GM18526 (cell line): ENCODE results near the gene MADCAM1.

Experiments
- POLR2A ChIP-seq: IDR thresholded peaks from 3 replicates; pipeline ENCODE4 v1.6.1; 2011; ENCODE audit not compliant: insufficient read length; ENCODE audit errors: extremely low read depth

The MADCAM1 gene

DNA sequence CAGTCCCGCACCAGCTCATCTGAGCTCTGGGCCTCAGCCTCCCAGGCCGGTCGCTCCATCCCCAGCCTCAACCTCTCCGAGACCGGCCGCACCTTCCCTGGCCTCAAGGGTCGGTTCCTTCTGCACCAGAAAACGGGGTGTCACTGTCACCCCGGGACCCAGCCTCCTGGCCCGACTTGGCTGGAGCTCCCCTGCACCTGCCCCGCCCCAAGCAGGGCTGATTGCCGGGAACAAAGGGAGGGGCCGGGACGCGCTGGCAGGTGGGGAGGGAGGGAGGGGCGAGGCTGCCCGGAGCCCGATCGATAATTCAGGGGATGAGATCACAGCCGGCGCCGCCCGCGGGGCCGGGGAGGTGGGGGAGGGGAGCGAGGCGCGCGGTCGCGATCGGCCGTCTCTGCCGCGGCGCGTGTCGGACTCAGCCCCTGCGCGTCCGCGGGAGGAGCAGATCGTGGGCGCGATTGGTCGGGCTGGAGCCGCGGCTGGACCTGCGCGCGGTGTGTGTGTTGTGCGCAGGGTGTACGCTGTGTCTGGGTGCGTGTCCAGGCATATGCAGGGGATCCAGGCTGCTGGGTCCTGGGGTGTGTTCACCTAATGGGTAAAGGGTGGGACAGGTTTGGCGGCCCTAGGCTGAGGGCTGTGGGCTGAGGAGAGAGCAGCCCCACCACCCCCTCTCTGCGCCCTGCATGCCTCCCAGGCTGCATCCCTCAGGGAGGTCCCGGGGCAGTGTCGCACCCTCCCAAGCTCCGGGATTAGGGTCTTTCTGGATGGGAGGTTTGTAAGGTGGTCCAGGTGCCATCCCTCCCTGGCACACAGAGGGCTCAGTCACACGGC is 34.4 kb upstream of the MADCAM1 start:
- no peak for TF ChIP-seq POLR2A

DNA sequence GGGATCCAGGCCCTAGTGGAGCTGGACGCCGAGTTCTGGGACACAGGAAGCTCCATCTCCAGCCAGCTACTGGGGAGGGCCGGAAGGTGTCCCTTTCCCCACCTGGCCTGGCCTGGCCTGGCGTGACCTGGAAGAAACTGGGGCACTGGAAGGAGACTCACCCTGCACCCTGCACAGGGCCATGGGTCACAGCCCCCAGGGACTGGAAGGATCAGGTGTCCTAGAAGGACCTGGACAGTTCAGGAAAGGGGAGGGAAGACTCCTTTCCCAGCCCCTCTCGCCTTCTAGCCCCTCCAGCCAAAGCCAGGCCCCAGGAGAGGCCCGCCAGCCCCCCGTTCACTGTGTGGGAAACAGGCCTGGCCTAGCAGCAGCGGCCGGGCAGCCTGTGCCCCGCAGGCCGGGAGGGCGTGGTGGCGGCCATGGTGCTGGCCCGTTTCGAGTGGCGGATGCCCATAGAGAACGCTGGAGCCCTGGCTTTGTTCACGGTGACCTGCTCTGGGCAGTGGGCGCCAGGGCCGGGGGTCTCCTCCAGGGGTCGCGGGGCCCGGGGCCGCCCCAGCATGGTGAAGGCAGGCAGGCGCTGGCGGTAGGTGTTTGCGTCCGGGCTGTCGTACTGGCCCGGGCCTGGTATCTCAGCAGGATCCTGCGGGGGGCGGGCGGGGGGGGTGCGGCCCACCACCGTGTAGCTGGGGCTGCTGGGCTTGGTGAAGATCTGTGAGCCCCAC is 32.6 kb upstream of the MADCAM1 start:
- TF ChIP-seq POLR2A, result no peak

DNA sequence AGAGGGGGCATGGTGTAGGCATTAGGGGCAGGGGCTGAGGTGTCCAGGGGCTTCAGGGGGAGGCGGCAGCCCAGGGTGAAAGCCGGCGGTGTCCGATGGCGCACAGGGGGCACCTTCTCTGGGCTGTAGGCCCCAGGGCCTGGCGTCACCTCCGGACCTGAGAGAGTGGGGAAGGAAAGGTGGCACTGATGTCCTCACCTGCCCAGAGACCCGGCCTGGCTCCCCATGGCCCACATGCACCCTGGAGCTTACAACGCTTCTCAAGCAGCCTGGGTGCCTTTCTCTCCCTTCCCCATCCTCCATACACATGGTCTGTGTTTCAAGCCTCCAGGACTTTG is 32.1 kb upstream of the MADCAM1 start:
- TF ChIP-seq POLR2A, result no peak

DNA sequence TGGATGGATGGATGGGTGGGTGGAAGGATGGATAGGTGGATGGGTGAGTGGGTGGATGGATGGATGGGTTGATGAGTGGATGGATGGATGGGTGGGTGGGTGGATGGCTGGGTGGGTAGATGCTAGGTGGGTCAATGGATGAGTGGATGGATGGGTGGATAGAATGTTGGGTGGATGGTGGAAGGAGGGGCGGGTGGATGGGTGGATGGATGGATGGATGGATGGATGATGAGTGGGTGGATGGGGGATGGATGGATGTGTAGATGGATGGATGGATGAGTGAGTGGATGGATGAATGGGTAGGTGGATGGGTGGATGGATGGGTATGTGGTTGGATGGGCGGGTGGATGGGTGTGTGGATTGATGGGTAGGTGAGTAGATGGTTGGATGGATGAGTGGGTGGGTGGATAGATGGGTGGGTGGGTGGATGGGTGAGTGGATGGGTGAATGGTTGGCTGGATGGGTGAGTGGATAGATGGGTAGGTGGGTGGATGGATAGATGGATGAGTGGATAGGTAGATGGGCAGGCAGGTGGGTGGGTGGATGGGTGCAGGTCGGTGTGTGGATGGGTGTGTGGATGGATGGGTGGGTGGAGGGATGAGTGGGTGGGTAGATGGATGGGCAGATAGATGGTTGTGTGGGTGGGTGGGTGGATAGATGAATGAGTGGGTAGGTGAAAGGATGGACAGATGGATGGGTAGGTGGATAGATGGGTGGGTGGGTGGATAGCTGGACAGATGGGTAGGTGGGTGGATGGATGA is 31.1 kb upstream of the MADCAM1 start:
- no peak for TF ChIP-seq POLR2A

DNA sequence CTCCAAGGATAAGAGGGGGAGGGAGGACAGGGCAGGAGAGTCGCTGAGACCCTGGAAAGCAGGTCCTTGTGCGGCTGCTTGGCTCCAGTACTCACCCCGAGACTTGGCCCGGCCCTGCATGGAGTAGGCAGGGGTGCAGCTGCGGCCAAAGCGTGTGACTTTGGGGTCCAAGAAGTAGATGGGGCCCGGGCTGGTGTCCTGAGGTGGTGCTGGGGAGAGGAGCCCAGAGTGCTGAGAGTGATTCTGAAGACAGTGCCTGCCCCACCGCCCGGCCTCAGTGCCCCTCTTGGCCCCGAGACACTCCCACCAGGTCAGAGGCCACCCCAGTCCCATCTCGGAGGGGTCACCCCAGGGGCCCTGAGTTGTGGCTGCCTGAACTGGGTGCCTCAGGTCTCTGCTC is 28.7 kb upstream of the MADCAM1 start:
- no peak for TF ChIP-seq POLR2A

DNA sequence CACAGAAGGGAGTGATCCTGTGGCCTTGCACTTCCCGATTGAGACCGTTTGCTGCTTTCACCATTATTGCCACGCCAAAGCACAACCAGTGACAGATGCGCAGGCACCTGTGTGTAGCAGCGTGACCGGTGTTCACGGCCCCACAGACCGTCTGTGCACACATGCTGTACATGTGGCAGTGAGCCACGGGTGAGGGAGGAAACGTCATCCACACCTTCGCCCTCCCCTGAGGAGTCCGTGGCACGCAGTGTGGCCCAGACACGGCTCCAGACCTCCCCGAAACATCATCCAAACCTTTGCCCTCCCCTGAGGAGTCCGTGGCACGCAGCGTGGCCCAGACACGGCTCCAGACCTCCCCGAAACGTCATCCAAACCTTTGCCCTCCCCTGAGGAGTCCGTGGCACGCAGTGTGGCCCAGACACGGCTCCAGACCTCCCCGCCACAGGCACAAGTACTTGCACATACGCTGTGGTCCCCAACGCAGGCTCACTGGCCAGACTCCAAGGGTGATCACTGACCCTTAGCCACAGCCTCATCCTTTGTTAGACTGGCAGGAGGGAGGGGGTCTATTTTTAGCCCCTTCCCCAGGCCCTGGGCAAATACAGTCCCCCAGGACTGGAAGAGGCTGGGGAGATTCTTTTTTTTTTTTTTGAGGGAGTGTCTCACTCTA is 27.6 kb upstream of the MADCAM1 start:
- no peak for TF ChIP-seq POLR2A

DNA sequence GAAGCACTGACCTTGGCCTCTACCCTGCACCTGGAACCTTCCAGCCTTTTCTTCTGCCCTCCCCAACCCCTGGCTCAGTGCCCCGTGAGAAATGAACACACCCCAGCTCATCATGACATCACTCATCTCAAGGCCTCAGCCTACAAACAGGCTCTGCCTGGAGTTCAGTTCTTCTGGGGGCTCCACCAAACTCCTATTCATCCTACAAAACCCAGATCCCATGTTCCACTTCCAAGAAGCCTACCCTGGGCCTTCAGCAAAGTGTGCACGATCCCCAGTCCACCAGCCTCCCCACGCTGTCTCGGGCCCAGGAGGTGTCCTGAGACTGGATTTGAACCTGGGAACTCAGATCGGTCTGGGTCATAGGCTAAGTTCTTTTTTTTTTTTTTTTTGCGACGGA is 26.5 kb upstream of the MADCAM1 start:
- TF ChIP-seq POLR2A, result no peak

DNA sequence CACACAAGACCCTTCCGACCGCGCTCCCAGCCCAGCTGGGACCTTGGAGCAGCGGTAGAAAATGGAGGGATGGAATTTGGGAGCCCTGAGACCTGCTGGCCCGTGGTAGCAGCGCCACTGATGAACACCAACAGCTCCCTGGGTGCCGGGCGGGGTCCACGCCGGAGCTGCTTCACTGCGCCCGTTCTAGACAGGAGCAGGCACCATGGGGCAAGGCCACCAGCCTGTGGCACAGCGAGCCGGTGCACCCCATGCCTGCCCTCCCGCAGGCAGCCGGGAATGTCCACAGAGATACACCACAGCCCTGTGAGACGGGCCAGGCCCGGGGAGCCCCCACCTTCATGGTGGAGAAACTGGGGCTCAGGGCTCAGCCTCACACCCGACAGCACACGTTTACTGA is 25.6 kb upstream of the MADCAM1 start:
- no peak for TF ChIP-seq POLR2A

DNA sequence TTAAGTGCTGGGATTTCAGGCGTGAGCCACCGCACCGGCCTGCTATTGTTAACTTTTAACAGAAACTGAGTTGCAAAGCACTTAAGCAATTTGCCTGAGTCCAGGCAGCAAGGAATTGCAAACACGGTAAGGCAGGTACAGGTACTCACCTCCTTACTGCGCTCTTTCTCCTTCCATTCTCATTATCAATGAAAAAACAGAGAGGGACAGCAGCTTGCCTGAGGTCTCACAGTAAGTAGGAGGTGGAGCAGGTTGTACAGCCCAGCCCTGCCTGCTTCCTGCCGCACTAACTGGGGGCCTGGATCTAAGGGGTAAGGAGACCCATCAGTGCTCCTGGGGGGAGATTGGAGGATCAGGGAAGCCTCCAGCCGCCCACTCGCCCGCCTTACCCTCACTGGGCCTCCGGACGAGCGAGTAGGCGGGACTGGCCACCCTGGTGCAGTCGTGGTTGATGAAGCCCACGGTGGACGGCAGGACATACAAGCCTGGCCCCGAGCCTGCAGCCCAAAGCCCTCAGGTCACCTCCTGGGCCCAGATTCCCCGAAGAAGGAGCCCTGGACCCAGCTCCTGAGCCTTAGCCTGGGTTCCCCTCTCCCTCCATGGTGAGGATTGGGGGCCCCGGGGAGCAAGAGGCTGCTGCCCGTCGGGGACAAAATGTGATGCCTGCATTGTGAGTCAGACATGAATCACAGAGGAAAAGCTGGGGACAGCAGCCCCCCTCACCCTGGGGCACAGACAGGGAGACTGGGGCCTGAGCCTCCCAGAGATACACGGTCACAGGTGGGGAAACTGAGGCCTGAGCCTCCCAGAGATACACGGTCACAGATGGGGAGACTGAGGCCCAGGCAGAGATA is 24.1 kb upstream of the MADCAM1 start:
- TF ChIP-seq POLR2A, result no peak

DNA sequence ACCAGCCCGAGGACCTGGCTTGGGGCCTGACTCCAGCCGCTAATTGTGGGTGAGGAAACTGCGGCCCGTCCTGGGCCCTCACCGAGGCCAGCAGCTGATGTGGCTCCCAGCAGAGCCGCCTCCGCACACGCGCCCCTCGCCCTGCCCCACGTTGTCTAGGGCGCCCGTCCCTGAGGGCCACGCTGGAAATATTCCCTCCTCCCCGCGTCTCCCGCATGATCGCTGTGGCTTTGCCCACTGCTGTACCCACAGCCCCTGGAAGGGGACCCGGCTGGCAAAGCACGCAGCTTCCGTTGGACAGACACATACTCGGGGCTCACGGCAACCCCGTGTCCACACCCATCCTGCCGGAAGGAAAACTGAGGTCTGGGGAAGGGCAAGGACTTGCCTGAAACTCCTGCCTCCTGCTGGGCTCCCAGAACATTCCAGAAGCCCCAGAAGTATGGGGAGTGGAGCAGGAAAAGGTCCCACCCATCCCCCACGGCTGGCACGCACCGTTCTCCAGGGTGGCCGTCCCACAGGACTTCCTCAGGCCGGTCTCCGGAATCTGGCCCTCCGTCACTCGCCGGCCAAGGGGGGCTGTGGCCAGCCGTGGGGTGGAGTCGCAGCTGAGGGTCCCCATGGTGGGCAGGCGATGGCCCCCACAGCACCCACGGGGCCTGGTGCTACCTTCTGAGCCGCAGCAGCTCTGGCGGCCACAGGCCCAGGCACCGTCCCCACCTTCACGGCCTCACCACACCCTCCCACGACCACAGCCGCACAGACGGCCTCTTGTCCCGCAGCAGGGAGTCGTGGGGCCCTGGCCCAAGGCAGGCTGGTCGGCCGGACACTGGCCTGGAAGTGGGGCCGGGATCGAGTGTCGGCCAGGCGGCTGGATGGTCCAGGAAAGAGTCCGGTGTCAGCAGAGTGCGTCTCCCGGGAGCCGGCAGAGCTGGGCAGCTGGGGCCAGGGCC is 21.9 kb upstream of the MADCAM1 start:
- no peak for TF ChIP-seq POLR2A

DNA sequence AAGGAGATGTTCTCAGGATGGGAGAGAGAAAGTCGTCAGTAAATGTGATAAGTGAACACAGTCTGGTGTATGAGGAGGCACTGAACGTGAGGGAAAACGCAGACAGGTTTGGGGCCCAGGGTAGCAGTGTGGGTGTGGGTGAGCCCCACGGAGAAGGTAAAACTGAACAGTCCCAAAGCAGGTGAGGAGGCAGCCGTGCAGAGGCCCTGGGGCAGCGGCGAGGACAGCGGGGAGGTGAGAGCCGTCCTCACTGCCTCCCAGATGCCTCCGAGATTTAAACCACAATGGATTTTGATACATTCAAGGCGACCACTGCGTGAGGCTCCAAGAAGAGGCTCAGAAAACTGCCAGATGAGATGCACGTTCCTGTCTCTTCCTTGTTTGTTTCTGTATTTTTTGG is 20.9 kb upstream of the MADCAM1 start:
- TF ChIP-seq POLR2A, result no peak

DNA sequence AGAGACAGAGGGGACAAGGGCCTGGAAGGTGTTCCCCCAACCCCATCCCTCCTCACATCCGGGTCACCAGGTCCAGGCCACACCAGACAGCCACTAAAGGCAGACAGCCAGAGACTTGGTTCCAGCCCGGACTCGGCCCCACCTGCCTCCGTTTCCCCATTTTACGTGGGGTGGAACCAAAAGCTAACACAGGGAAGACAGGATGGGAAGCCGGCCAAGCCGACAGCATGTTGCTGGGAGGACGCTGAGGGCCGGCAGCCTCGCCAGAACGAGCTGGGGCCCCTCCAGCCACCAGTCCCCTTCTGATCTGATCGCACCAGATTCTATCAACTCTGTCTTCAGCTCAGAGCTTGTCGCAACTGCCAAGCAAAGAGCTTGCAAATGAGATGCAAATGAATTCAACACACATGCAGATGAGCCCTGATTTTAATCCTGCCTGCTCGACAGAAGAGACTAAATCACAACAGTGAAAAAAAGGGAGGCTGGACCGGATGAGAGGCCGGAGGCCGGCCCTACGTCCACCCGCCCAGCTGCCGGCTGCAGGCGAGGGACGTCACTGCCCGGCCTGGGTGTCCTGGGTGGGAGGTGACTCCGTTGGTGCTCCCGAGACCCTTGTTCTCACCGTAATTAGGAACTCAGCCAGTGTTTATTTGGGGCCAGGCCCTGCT is 17.9 kb upstream of the MADCAM1 start:
- no peak for TF ChIP-seq POLR2A

DNA sequence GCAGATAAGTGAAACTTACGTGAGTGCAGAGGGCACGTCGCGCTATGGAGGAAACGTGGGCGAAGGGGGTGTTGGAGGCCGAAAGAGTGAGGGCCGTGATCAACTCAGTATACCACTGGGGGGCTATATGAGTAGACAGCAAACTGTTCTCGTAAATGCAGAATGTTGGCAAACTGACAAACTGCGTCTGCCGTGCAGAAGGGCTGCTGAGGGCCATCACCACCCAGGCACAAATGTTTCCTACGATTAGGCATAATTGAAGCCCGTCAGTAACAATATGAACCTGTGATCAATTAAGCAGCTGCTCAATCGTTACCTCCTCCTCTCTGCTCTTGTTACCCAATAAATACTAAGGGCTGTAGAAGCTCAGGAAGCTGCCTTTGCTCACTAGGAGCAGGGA is 17.3 kb upstream of the MADCAM1 start:
- TF ChIP-seq POLR2A, result no peak
